Right hindlimb (tissue), 1 donor: ENCODE results near the gene GYS1.
"Not testable (repeated sequence)": the region's sequence is repeated elsewhere in the genome, so short reads cannot be mapped to it uniquely, and the experiment has no call there.

Experiments used
- DNase-seq: peaks from one replicate; pipeline ENCODE4 v3.0.0-alpha.2; 2018

Gene GYS1

DNA sequence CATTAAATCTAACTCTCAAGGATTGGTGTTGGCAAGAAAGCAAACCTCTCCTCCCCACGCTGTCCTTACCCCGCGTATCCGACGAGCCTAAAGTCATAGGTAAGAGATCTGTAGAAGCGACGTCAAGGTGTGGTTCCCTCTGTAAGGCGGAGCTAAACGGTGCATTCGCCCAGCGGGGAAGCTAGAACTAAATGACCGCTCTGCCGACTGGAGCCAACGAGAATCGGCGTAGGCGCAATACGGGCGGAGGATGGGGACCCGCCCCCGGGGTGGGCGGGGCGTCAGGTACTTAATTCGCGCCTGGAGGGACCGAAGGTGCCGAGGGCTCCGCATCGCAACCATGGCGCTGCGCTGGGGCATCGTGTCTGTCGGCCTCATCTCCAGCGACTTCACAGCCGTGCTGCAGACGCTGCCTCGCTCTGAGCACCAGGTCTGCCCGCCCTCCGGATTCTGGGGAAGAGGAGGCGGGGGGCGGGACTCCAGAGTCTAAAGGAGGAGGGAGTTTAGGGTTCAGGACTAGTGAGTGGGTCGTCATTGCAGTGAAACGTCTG is 59.7 kb downstream of the GYS1 start, which contains the start of gene DHDH:
Gene DHDH, plus strand, starts transcription at position 318 of the 551 bp plus-strand sequence. Its CDS starts 23 bp downstream, at position 341.
- peak; percentile 72 for DNase-seq

GRCh38 chr19:48928164-48929025 is 64.7 kb downstream of the GYS1 start:
- DNase-seq, result no peak

DNA sequence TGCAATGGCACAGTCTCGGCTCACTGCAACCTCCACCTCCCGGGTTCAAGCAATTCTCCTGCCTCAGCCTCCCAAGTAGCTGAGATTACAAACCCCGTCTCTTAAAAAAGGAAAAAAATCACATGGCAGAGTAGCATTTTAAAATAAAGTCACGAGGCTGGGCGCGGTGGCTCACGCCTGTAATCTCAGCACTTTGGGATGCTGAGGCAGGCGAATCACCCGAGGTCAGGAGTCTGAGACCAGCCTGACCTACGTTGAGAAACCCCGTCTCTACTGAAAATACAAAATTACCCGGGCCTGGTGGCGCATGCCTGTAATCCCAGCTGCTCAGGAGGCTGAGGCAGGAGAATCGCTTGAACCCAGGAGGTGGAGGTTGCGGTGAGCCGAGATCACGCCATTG is 65.4 kb downstream of the GYS1 start:
- DNase-seq, result not testable (repeated sequence)

DNA sequence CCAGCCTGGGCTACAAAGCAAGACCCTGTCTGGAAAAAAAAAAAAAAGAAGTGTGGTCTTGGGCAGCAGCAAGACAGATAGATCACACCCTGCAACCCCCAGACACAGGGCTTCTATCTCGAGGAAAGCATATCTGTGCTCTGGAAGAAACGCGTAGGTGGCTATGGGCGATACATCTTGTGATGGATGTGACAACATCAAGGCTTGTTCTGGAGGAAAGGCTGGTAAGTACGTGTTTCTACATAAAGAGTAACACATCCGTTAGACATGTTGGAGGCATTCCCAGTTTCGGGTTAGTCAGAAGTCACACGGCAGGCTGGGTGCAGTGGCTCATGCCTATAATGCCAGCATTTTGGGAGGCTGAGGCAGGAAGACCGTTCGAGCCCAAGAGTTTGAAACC is 66.2 kb downstream of the GYS1 start:
- no peak for DNase-seq

GRCh38 chr19:48925890-48926289 is 67.2 kb downstream of the GYS1 start:
- DNase-seq, result not testable (repeated sequence)

GRCh38 chr19:48925240-48925843 is 67.8 kb downstream of the GYS1 start:
- DNase-seq, result no peak

- no peak for DNase-seq
These were observed 70.3 kb downstream of the GYS1 start for GRCh38 chr19:48922548-48923490.

DNA sequence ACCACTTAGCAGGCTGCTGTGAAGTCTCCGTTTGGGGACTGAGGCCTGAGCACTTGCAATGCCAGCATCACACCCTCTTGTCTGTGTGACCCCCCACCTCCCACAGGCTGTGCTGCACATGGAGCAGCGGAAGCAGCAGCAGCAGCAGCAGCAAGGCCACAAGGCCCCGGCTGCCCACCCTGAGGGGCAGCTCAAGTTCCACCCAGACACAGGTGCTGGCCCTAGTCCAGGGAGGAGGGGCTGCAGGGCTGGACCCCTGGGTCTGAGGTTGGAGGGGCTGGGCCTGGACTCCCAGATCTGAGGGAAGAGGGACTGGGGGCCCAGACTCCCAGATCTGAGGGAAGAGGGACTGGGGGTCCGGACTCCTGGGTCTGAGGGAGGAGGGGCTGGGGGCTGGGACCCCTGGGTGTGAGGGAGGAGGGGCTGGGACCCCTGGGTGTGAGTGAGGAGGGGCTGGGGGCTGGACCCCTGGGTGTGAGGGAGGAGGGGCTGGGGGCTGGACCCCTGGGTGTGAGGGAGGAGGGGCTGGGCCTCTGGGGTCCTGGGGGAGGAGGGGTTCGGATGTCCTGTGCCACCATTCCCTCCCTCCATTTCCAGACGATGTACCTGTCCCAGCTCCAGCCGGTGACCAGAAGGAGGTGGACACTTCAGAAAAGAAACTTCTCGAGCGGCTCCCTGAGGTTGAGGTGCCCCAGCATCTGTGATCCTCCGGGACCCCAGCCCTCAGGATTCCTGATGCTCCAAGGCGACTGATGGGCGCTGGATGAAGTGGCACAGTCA is 71.2 kb downstream of the GYS1 start:
- no peak for DNase-seq

DNA sequence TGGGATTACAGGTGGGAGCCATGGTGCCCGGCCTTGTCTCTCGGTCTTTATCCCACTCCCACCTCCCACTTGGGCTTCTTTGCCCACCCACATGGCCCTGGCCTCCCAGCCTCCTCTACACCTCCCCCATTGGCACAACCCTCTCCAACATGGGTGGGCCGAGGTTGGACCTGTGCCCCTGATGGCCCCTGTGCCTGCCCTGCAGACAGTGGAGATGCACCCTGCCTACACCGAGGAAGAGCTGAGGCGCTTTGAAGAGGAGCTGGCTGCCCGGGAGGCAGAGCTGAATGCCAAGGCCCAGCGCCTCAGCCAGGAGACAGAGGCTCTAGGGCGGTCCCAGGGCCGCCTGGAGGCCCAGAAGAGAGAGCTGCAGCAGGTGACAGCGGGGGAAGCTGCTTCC is 72.2 kb downstream of the GYS1 start:
- DNase-seq, result no peak

GRCh38 chr19:48919271-48919670 is 73.8 kb downstream of the GYS1 start:
- not testable (repeated sequence) for DNase-seq

- no peak for DNase-seq
These were observed 74.3 kb downstream of the GYS1 start for GRCh38 chr19:48918801-48919247.
